ENCODE results near the gene ZNF747. TPM values are rescaled to one million over a fixed set of nuclear protein-coding genes. Genes with fewer than 3 reads are reported as not detected.
A peak's percentile ranks its signal among the peaks of the same experiment; 100 is the strongest.

ZNF747 gene
- total and polyA plus RNA-seq, 5 experiments from 2014 or later = 9.5 to 21.9 (median 12.0) TPM

DNA sequence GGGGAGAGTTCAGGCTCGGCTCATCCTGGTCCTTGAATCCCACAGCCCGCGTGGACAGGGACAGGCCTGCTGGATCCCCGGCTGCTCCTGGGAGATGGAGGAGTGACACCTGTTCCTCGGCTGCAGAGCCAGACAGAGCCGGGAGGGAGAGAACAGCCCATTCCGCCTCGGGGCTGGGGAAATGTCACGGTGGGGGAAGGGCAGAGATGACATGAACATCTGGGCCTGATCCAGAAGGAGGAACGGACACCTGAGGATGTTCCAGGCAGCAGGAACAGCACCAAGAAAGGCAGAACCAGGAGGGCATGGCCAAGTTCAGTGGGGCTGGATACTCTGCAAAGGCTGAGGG lies 21.4 kb upstream of the ZNF747 start:
- ATAC-seq = no peak
- POLR2A ChIA-PET = interaction anchor here (2.2 to 3.5 kb wide), 4 partner anchors 15 to 103 kb away, joined by 7 to 131 read pairs (median 13); partner anchors contain the start of genes FBRS, ZNF688 and ZNF747
- peak overlapping the region; percentile 18 to 92 (median 78) for H3K27ac Mint-ChIP-seq
- H3K36me3 Mint-ChIP-seq = peaks cover 0 to 27% (median 0%) of the 10 kb centered on the region in 3 donors
- H3K9me3 Mint-ChIP-seq = no peaks in the 10 kb centered on the region
- no peaks in the 10 kb centered on the region for H3K27me3 Mint-ChIP-seq
- peaks cover 14 to 64% (median 60%) of the 10 kb centered on the region in 4 donors for H3K4me1 Mint-ChIP-seq
- peak overlapping the region; percentile 22 to 90 (median 71) for H3K4me3 Mint-ChIP-seq
- no peak for DNase-seq

DNA sequence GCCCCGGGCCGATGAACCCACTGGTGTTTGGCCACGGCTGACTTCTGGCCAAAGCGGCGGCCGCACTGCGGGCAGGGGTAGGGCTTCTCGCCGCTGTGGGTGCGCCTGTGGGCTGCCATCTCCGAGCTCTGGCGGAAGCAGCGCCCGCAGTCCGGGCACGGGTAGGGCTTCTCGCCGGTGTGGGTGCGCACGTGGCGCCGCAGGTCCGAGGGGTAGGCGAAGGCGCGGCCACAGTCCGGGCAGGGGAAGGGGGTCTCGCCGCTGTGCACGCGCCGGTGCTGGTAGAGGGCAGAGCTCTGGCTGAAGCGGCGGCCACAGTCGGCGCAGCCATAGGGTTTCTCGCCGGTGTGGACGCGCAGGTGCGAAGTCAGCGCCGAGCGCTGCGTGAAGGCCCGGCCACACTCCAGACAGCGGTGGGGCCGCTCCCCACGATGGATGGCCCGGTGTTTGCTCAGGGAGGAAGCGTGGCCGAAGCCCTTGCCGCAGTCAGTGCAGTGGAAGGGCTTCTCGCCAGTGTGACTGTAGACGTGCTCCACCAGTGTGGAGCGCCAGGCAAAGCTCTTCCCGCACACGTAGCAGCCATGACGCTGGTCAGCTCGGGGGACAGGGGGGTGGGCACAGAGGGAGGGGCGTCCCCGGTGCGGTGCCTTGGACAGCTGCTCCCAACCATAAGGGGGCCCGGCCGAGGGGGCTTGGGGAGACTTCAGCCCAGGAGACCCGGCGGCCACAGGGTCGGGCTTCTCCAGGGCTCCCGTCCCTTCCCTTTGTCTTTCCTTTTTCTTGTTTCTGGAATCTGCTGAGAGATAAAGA lies 20.9 kb upstream of the ZNF747 start:
- Mint-ChIP-seq H3K9me3 (no peaks in the 10 kb centered on the region), H3K27ac (peak overlapping the region in 7 of 10 donors; percentile 43 to 89 (median 79)), H3K4me1 (peaks cover 13 to 62% (median 60%) of the 10 kb centered on the region in 4 donors), H3K36me3 (peaks cover 0 to 27% (median 0%) of the 10 kb centered on the region in 3 donors), H3K4me3 (peak overlapping the region in 6 of 10 donors; percentile 0 to 90 (median 62)), H3K27me3 (no peaks in the 10 kb centered on the region)
- no peak for DNase-seq
- POLR2A ChIA-PET = interaction anchor here (0.9 to 2.2 kb wide), 2 partner anchors 20 to 124 kb away, joined by 3 to 7 read pairs; partner anchors contain the start of gene ZNF747
- ATAC-seq = no peak

DNA sequence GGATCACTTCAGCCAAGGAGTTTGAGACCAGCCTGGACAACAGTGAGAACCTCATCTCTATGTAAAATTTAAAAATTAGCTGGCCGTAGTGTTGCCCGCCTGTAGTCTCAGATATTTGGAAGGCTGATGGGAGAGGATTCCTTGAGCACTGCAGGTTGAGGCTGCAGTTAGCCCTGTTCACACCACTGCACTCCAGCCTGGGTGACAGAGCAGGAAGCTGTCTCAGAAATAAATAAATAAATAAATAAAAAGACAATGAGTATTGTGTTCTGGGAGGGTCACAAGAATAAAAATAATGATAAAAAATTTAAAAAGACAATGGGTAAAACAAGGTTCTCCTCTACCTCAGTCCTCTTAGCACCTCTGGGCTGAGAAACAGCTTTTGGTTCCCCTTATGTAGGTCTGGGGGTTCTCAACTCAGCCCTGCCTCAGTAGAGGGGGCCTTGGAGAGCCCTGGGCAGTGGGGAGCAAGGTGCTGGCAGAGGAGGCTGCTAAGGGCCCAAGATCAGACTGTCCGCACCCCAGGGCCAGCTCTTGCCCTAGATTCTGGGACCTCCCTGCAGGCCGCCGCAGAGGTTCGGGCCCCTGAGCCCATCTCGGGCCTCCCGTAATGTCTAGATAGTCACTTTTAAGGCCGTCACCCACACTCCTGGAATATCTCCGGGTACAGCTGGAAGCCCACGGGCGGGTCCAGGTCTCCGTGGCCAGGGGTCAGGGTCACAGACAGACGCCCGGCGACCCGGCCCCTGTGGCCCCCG lies 20.1 kb upstream of the ZNF747 start:
- Mint-ChIP-seq H3K36me3 (peaks cover 0 to 27% (median 0%) of the 10 kb centered on the region in 3 donors), H3K27ac (peak overlapping the region in 4 of 10 donors; percentile 62 to 96 (median 90)), H3K27me3 (no peaks in the 10 kb centered on the region), H3K4me1 (peaks cover 13 to 62% (median 60%) of the 10 kb centered on the region in 4 donors), H3K9me3 (no peaks in the 10 kb centered on the region), H3K4me3 (peak overlapping the region in 2 of 10 donors; percentile 7 to 54)
- POLR2A ChIA-PET = interaction anchor here (0.9 to 2.2 kb wide), 2 partner anchors 19 to 124 kb away, joined by 3 to 7 read pairs; partner anchors contain the start of gene ZNF747
- DNase-seq = no peak
- ATAC-seq = no peak

DNA sequence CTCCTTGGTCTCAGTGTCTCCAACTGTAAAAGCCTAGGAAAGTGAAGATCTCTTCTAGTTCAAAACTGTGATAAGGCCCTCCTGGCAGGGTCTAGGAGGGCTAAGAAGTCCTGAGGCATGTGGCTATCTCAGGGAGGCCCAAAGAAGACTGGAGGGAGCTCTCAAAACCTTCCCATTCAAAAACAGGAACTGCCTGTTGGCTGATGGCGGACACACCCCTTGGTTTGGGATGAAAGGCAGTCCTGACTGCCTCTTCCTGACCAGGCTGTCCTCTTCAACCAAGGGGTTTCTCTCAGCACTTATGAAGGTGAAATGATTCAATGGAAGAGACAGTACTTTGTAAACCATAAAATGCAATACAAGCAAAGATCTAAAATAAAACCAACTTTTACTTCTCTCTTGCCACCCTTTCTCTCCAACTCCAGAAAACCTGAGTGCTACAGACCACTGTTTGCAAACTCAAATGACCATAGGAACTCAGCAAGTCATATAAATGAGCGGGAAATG lies 18.8 kb upstream of the ZNF747 start:
- POLR2A ChIA-PET = interaction anchor here (2.7 kb wide), 1 partner anchor 18 kb away, joined by 13 read pairs; the partner anchor contains the start of gene ZNF688
- H3K9me3 Mint-ChIP-seq = no peaks in the 10 kb centered on the region
- ATAC-seq = no peak
- peak overlapping the region; percentile 57 to 96 (median 78) for H3K27ac Mint-ChIP-seq
- H3K36me3 Mint-ChIP-seq = peaks cover 0 to 27% (median 0%) of the 10 kb centered on the region in 3 donors
- peaks cover 14 to 57% (median 51%) of the 10 kb centered on the region in 4 donors for H3K4me1 Mint-ChIP-seq
- no peak for DNase-seq
- H3K27me3 Mint-ChIP-seq = no peaks in the 10 kb centered on the region
- H3K4me3 Mint-ChIP-seq = peak overlapping the region in 4 of 10 donors; percentile 12 to 50 (median 36)

DNA sequence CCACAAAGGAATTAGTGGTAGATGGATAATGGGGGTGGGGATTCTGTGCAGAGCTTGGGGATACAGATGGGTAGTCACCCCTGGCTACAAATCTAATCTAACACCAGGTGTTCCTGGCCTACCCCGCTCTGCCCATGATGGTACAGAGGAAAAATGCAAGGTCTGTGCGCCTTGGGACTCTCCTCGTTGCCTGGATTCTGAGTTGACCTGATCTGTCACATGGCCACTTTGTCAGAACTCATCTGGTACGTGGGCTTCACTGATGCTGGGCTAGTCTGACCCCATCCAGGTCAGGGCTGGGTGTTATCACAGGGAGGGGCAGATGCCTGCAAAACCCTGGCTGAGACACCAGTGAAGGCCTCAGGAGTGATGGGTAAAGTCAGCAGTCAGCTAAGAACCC lies 18.3 kb upstream of the ZNF747 start:
- Mint-ChIP-seq H3K9me3 (no peaks in the 10 kb centered on the region), H3K4me1 (peaks cover 16 to 56% (median 51%) of the 10 kb centered on the region in 4 donors), H3K36me3 (peaks cover 0 to 27% (median 0%) of the 10 kb centered on the region in 3 donors), H3K27ac (peak overlapping the region; percentile 57 to 96 (median 78)), H3K4me3 (peak overlapping the region in 3 of 10 donors; percentile 15 to 74 (median 36)), H3K27me3 (no peaks in the 10 kb centered on the region)
- DNase-seq (no peak), ATAC-seq (no peak)
- POLR2A ChIA-PET = interaction anchor here (2.7 to 2.8 kb wide), 2 partner anchors 18 to 19 kb away, joined by 13 to 24 read pairs; partner anchors contain the start of genes ZNF688 and ZNF747

DNA sequence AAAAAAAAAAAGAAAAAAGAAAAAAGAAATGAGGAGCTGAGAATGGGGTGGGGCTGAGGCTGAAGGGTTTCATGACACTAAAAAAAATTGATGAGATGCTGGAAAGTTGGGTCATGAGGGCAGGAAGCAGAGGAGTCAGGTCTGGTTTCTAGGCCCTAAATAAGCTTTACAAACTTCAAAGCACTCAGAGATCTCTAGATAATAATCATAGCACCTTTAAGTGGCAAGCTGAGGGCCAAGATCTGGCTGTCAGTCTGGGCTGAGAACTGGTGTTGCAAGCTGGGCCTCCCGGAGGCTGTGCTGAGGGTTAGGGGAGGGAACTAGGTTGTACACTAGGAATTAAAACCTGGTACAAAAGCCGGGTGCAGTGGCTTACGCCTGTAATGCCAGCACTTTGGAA lies 17.1 kb upstream of the ZNF747 start:
- peak overlapping the region; percentile 57 to 96 (median 93) for H3K27ac Mint-ChIP-seq
- peak overlapping the region; percentile 46 to 85 (median 74) for H3K4me3 Mint-ChIP-seq
- peaks cover 0 to 27% (median 0%) of the 10 kb centered on the region in 3 donors for H3K36me3 Mint-ChIP-seq
- peak; percentile 86 to 90 for ATAC-seq
- peak in 9 of 10 donors; percentile 32 to 70 (median 54) for DNase-seq
- H3K4me1 Mint-ChIP-seq = peaks cover 18 to 55% (median 51%) of the 10 kb centered on the region in 4 donors
- POLR2A ChIA-PET = interaction anchor here (0.7 to 2.8 kb wide), 9 partner anchors 17 to 169 kb away, joined by 3 to 24 read pairs (median 4); partner anchors contain the start of genes FBRS, SEPTIN1, ZNF688 and ZNF747
- H3K27me3 Mint-ChIP-seq = no peaks in the 10 kb centered on the region
- no peaks in the 10 kb centered on the region for H3K9me3 Mint-ChIP-seq

DNA sequence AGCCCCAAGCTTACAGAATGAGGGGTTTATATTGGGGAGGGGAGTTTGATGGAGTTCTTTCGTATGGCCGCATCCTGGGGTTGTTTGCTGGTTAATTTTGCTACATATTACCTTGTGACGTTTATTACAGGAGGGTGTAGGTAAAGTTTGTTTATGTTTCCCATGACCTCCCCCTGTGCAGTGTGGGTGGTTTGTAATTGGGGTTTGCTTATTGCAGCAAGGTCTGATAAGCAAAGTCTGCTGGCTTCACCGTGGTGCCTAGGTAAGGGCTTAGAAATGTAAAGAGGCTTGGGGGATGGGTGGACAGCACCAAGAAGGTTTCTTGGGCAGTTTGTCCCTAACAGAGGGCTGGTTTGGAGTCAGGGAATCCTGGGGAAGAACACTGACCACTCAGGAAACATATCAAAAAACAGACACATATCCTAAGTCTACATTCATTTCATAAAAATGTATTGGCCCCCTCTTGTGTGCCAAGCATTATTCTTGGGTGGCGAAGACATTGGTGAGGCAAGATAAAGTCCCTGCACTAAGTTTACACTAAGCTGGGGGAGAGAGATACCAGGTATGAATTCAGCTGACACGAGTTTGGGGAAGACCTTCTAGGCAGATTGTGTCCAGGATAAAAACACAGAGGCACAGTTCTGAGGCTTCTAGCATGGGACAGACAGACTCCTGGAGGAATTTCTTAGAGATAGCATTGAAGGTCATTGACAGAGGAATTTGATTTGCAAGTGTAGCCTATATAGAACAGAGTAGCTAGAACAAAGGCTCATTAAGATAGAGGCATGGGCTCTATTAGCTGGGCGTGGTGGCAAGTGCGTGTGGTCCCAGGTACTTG lies 14.0 kb upstream of the ZNF747 start:
- POLR2A ChIA-PET = interaction anchor here (1.0 to 2.0 kb wide), 3 partner anchors 10 to 86 kb away, joined by 6 to 8 read pairs (median 7); partner anchors contain the start of gene ZNF764
- Mint-ChIP-seq H3K27me3 (no peaks in the 10 kb centered on the region), H3K27ac (peak overlapping the region in 6 of 10 donors; percentile 15 to 66 (median 62)), H3K9me3 (no peaks in the 10 kb centered on the region), H3K4me3 (peak overlapping the region in 1 of 10 donors; percentile 13), H3K4me1 (peaks cover 23 to 48% (median 41%) of the 10 kb centered on the region in 4 donors), H3K36me3 (peaks cover 0 to 4% (median 0%) of the 10 kb centered on the region in 3 donors)
- DNase-seq (no peak), ATAC-seq (no peak)

DNA sequence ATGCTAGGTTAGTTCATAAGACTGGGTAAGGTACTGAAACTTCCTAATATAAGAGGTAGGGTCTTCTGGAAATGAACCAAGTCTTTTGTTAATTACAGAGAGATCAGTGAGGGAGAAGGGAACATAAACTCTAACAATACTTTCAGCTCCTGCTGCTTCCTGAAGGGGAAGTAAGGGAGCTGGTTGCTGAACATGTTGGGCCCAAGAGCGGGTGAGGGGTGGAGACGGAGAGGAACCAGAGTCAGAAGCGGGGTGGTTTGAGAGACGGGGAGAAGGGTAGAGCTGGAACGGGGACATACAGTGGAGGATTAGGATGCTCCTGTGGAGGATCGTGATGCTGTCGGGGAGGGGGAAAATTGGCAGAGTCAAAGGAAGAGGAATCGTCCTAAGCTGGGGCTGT lies 11.5 kb upstream of the ZNF747 start:
- H3K4me1 Mint-ChIP-seq = peaks cover 15 to 23% (median 16%) of the 10 kb centered on the region in 4 donors
- H3K9me3 Mint-ChIP-seq = no peaks in the 10 kb centered on the region
- H3K36me3 Mint-ChIP-seq = no peaks in the 10 kb centered on the region
- ATAC-seq = no peak
- peak overlapping the region in 5 of 10 donors; percentile 9 to 87 (median 79) for H3K27ac Mint-ChIP-seq
- no peaks in the 10 kb centered on the region for H3K27me3 Mint-ChIP-seq
- POLR2A ChIA-PET = interaction anchor here (0.6 to 1.1 kb wide), 2 partner anchors 15 to 59 kb away, joined by 4 to 5 read pairs; no protein-coding TSS in a partner anchor
- no peak for DNase-seq
- no peak overlapping the region for H3K4me3 Mint-ChIP-seq

DNA sequence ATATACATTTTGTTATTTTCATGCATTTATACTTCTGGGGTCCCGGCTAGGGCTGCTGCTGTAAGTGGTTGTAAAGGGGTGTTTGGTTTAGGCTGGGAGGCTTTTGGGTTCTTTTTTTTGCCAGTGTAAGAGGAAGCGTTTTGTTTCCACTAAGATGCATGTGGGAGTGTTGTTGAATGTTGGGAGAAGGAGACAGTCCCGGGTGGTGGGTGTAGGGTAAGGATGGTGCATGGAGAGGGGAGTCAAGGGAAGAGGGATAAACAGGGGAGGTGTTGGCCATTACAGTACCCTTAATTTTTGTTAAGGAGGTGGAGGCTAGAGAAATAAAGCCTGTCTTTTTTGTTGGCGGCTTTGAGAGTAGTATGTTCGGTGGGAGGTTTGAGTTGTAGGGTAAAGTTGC lies 8.4 kb upstream of the ZNF747 start:
- H3K9me3 Mint-ChIP-seq = no peaks in the 10 kb centered on the region
- no peaks in the 10 kb centered on the region for H3K27me3 Mint-ChIP-seq
- H3K4me3 Mint-ChIP-seq = no peak overlapping the region
- ATAC-seq (no peak), DNase-seq (no peak)
- POLR2A ChIA-PET = interaction anchor here (0.6 to 1.0 kb wide), 2 partner anchors 38 to 90 kb away, joined by 4 read pairs; no protein-coding TSS in a partner anchor
- peaks cover 6 to 19% (median 13%) of the 10 kb centered on the region in 4 donors for H3K4me1 Mint-ChIP-seq
- no peak overlapping the region for H3K27ac Mint-ChIP-seq
- no peaks in the 10 kb centered on the region for H3K36me3 Mint-ChIP-seq

DNA sequence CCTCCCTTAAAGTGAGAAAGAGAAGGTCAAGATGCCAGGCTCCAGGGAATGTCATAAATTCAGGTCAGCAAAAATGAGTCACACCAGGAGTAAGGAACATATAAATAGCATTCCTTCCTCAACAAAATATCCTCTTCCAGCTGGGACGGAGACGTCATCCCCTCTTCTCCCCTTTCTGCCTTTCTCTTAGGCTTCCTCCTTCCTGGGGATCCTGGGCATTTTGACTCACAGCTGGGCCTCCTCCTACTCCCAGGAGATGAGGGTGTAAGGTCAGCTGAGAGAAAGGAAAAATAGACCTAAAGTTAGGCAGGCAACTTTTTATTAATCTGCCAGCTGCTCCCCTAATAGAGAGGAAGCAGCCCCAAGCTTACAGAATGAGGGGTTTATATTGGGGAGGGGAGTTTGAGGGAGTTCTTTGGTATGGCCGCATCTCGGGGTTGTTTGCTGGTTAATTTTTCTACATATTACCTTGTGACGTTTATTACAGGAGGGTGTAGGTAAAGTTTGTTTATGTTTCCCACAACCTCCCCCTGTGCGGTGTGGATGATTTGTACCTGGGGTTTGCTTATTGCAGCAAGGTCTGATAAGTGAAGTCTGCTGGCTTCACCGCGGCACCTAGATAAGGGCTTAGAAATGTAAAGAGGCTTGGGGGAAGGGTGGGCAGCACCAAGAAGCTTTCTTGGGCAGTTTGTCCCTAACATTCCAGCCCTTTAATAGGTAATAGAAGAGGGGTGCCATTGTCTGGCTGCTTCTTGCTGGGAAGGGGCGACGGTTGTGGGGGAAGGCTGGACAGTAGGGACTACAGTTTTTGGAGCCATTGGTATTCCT lies 7.1 kb upstream of the ZNF747 start:
- Mint-ChIP-seq H3K27me3 (no peaks in the 10 kb centered on the region), H3K4me1 (peaks cover 10 to 20% (median 16%) of the 10 kb centered on the region in 4 donors), H3K27ac (no peak overlapping the region), H3K4me3 (no peak overlapping the region), H3K36me3 (peaks cover 0 to 5% (median 0%) of the 10 kb centered on the region in 3 donors), H3K9me3 (no peaks in the 10 kb centered on the region)
- no peak for DNase-seq
- POLR2A ChIA-PET = interaction anchor here (0.6 to 0.9 kb wide), 2 partner anchors 15 to 101 kb away, joined by 3 to 5 read pairs; no protein-coding TSS in a partner anchor
- no peak for ATAC-seq

All from naive thymus-derived CD8-positive, alpha-beta T cell (primary cell).